Stomach smooth muscle (tissue), 2 donors: Measurements from ENCODE around the gene TNFAIP2.

Experiments
- H3K27ac ChIP-seq: one replicate; pipeline ENCODE4 v1.7.0; 2013; ENCODE audit warnings: mild to moderate bottlenecking, low read length, inconsistent platforms
- H3K27me3 ChIP-seq, 2 donors: one replicate each; pipeline ENCODE4 v1.7.0; 2013; ENCODE audit warnings: low read length in 2 of 2; ENCODE audit not compliant: insufficient read depth in 2 of 2, control insufficient read depth in 1 of 2
- H3K36me3 ChIP-seq, 2 donors: one replicate each; pipeline ENCODE4 v1.7.0; 2013; ENCODE audit warnings: low read length in 2 of 2; ENCODE audit not compliant: control insufficient read depth in 2 of 2, insufficient read depth in 2 of 2
- H3K4me1 ChIP-seq: one replicate; pipeline ENCODE4 v1.7.0; 2013; ENCODE audit warnings: low read length; ENCODE audit not compliant: control insufficient read depth, insufficient read depth
- H3K4me3 ChIP-seq, 2 donors: one replicate each; pipeline ENCODE4 v1.7.0; 2013; ENCODE audit warnings: low read length in 2 of 2
- H3K9ac ChIP-seq, 2 donors: one replicate each; pipeline ENCODE4 v1.7.0; 2013; ENCODE audit warnings: low read length in 2 of 2, mild to moderate bottlenecking in 1 of 2
- H3K9me3 ChIP-seq, 2 donors: one replicate each; pipeline ENCODE4 v1.7.0; 2013; ENCODE audit warnings: low read length in 2 of 2; ENCODE audit not compliant: control insufficient read depth in 2 of 2
- donor health status: healthy.
- donor health status: Pancreatic carcinoma.

Gene TNFAIP2

GRCh38 chr14:103095210-103095778 lies 28.0 kb upstream of the TNFAIP2 start:
- H3K4me1 ChIP-seq, result peaks cover 20% of the 10 kb centered on the region
- H3K4me3 ChIP-seq, result peak overlapping the region in 1 of 2 donors; percentile 58
- peaks cover 3 to 11% of the 10 kb centered on the region in 2 donors for H3K27me3 ChIP-seq
- H3K9me3 ChIP-seq, result no peaks in the 10 kb centered on the region
- no peaks in the 10 kb centered on the region for H3K36me3 ChIP-seq
- H3K27ac ChIP-seq, result peak overlapping the region; percentile 24
- no peak overlapping the region for H3K9ac ChIP-seq

- H3K9ac ChIP-seq, result no peak overlapping the region
- no peak overlapping the region for H3K27ac ChIP-seq
- peaks cover 7 to 8% of the 10 kb centered on the region in 2 donors for H3K27me3 ChIP-seq
- peaks cover 14% of the 10 kb centered on the region for H3K4me1 ChIP-seq
- no peak overlapping the region for H3K4me3 ChIP-seq
- H3K36me3 ChIP-seq, result no peaks in the 10 kb centered on the region
- H3K9me3 ChIP-seq, result no peaks in the 10 kb centered on the region
Measured at GRCh38 chr14:103096387-103096786, 26.9 kb upstream of the TNFAIP2 start.

DNA sequence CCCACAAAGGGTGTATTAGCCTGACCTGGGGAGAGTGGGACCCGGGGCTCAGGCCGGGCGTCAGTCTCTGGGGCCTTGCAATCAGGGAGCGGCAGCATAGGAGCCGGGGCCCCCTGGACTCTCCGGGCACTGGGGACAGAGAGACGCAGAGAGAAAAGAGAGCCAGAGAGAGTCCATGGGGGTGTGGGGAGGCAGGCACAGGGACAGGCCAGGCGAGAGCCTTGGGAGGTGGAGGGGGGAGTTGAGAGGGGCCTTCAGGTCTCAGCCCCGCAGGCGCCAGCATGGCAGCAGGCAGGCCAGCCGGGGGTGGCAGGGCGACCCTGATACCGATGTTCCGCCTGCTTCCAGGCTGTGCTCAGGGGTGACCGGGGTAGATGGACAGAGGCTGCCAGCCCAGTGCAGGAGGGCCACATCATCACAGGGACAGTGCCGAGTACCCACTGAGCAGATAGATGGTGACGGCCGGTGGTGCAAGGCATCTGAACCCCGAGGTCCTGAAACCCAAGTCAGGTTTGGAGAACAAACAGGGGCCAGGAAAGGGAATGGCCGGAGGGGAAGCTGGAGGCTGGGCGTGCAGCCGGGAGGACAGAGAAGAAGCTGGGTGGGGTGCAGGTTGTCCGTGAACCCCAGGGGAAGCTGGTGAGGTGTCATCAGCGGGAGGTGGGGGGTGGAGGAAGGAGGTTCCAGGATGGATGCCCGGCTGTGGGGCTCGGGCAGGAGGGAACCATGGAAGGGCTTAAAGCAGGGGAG lies 25.8 kb upstream of the TNFAIP2 start:
- Histone ChIP-seq H3K27ac (no peak overlapping the region), H3K9ac (no peak overlapping the region), H3K27me3 (peaks cover 12 to 16% of the 10 kb centered on the region in 2 donors), H3K4me3 (no peak overlapping the region), H3K9me3 (no peaks in the 10 kb centered on the region), H3K36me3 (no peaks in the 10 kb centered on the region), H3K4me1 (peaks cover 13% of the 10 kb centered on the region)

DNA sequence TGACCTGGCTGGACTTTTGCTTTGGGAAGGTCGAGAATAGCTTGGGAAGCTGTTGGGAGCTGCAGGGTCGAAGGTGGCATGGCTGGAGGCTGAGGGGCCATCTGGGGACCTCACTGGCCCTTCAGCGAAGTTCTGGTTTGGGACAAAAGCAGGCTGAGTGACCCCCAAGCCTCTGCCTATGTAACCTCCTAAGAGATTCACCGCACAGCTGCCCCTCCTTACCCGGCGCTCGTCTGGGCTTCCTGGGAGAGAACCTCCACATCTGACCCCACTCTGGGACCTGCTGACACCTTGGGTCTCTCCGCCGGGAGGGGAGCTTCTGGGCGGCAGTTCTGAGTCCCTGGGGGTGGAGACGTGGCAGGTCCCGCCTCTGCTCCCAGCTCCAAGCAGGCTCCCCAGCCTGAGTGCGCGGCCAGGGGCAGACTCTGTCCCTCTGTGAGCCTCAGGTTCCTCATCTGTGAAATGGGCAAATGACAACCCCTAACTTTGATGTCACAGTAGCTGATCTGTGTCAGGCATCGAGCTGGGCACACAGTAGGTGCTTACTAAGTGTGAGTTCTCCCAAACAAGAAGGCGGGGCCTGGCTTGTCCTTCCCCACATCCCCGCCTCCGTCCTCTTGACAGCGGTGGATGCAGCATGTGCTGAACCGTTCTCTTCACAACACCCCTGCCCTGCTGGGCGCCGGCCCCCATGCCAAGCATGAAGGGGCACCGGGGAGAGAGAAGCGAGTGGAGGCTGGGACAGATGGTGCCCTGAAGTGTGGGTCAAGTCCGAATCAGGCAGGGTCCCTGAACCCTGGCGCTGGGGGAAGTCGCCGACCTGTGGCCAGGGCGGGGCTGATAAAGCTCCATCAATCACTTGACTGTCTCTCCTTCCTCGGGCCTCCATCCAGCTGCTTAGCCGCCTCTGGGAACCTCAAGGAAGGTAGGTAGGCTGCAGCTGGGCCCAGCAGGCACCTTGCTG lies 25.0 kb upstream of the TNFAIP2 start:
- Histone ChIP-seq H3K4me3 (no peak overlapping the region), H3K36me3 (no peaks in the 10 kb centered on the region), H3K4me1 (peaks cover 17% of the 10 kb centered on the region), H3K9me3 (no peaks in the 10 kb centered on the region), H3K27ac (no peak overlapping the region), H3K9ac (no peak overlapping the region), H3K27me3 (peaks cover 16 to 23% of the 10 kb centered on the region in 2 donors)

DNA sequence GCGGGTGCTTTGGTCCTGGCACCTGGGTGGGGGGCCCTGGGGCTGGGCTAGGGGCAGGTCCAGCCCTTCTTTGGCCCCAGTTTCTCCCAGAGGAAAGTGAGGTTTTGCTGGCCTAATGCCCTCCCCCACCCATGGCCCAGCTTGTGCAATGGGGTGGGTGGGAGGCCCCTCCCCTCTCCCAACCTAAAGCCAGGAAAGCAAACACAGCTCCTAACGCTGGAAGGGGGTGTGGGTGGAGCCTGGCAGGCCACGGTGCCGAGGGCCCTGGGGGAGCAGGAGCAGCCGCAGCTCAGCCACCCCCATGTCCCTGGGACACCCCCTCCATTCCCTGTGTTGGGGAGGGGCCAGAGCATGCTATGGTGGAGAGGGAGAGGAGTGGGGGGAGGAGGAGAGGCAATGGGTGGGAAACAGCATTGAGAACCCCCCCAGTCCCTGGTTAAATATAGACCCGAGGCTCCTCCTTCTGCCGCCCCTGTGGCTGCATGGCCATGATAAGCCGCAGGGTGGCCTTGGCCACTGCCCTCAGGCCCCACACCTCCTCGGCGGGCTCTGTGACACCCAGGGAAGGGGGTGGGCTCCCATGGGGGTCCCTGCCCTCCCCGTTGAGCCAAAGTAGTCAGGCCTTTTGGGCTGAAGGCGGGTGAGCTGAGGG lies 24.1 kb upstream of the TNFAIP2 start:
- Histone ChIP-seq H3K4me1 (peaks cover 20% of the 10 kb centered on the region), H3K27ac (no peak overlapping the region), H3K9me3 (no peaks in the 10 kb centered on the region), H3K4me3 (no peak overlapping the region), H3K36me3 (no peaks in the 10 kb centered on the region), H3K9ac (no peak overlapping the region), H3K27me3 (peaks cover 23 to 32% of the 10 kb centered on the region in 2 donors)

DNA sequence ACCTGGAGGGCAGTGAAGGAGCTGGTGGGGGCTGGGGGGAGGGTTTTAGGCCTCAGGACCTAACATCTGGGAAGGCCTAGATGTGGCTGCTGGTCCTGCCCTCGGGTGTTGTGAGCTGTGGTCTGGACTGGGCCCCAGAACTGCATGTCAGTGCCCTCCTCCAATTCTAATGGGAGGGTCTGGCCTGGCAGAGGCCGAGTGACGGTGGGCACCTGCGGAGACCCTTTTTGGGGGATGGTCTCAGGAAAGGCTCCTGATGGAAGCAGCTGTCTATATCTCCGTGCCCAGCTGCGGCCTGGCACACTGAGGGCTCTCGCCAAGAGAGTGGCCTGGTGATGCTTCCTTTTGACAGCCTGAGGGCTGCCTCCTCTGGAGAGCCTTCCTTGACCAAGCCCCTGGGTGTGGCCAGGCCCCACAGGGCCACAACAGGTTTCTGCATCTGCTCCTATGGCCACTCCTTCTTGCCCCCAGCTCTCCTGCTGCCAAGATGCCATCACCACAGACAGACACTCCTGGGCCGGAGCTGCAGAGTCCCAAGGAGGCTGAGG lies 23.5 kb upstream of the TNFAIP2 start:
- no peaks in the 10 kb centered on the region for H3K9me3 ChIP-seq
- peaks cover 25% of the 10 kb centered on the region for H3K4me1 ChIP-seq
- no peak overlapping the region for H3K4me3 ChIP-seq
- no peak overlapping the region for H3K27ac ChIP-seq
- H3K27me3 ChIP-seq, result peaks cover 29 to 38% of the 10 kb centered on the region in 2 donors
- H3K9ac ChIP-seq, result no peak overlapping the region
- H3K36me3 ChIP-seq, result no peaks in the 10 kb centered on the region

- H3K4me1 ChIP-seq, result peaks cover 32% of the 10 kb centered on the region
- H3K4me3 ChIP-seq, result no peak overlapping the region
- H3K27me3 ChIP-seq, result peaks cover 29 to 39% of the 10 kb centered on the region in 2 donors
Measured at GRCh38 chr14:103100281-103101121, 22.8 kb upstream of the TNFAIP2 start.

DNA sequence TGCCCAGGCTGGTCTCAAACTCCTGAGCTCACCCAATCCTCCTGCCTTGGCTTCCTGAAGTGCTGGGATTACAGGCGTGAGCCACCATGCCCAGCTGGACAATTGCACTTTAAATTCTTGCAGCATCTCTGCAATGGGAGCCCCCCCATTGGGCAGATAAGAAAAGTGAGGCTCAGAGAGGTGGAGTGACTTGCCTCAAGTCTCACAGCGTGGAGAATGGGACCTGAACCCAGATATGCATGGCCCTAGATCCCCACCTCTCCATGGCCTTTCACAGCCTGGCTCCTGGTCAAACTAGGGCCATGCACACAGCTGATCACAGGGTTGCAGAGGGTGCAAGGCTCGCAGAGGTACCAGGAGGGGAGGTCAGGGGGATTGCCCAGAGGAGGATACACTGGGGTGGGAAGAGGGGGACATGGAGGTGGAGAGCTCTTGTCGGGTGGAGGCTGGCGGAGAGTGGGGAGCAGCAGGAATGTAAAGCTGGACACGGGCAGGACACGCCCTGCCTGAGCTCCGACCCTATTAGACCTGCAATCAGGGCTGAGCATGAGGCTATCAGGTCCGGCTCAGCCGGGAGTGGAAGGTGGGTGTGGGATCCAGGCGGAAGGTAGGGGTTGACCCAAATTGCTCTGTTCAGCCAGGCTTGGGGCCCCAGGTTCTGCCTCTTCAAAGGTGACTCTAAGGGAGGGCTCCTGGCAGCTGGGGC lies 21.9 kb upstream of the TNFAIP2 start:
- H3K9ac ChIP-seq, result no peak overlapping the region
- no peaks in the 10 kb centered on the region for H3K36me3 ChIP-seq
- peaks cover 33% of the 10 kb centered on the region for H3K4me1 ChIP-seq
- H3K27ac ChIP-seq, result no peak overlapping the region
- H3K4me3 ChIP-seq, result no peak overlapping the region
- H3K9me3 ChIP-seq, result no peaks in the 10 kb centered on the region
- H3K27me3 ChIP-seq, result peaks cover 35 to 39% of the 10 kb centered on the region in 2 donors

More at GRCh38 chr14:103100281-103101121, 22.8 kb upstream of the TNFAIP2 start:
- H3K27ac ChIP-seq, result no peak overlapping the region
- no peaks in the 10 kb centered on the region for H3K9me3 ChIP-seq
- H3K9ac ChIP-seq, result no peak overlapping the region
- no peaks in the 10 kb centered on the region for H3K36me3 ChIP-seq

DNA sequence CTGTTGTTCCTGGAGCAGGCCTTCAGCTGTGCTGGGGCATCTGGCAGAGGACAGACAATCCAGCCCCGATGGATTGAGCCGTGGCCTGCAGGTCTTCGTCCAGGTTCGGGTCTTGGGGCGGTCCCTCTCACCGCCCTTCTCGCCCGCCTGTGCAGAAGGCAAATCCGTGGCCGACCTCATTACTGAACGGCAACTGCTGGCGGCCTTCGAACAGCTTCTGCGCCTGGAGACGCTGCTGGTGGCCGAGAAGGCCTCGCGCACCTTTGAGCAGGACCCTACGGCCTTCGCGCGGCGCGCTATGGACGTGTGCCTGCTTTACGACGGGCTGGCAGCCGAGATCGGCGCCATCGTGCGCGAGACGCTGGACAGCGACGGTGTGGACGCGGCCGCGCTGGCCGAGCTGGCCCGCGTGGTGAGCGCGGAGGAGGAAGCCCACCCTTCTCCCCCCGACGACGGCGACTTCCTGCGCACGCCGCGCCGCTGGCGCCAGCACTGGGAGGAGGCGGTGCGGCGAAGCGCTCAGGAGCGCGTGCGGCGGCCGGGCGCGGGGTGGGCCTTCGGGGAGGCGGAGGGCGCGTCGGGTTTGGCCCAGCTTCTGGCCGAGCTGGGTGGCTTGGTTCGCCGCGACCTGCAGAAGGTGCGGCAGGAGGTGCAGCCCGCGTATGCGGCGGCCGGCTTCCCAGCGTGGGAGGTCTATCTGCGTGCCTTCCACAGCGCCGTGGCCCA lies 21.1 kb upstream of the TNFAIP2 start:
- no peak overlapping the region for H3K9ac ChIP-seq
- H3K4me1 ChIP-seq, result peaks cover 33% of the 10 kb centered on the region
- H3K4me3 ChIP-seq, result no peak overlapping the region
- H3K27ac ChIP-seq, result no peak overlapping the region
- peaks cover 36 to 39% of the 10 kb centered on the region in 2 donors for H3K27me3 ChIP-seq
- H3K9me3 ChIP-seq, result no peaks in the 10 kb centered on the region
- H3K36me3 ChIP-seq, result no peaks in the 10 kb centered on the region
